Regular cardiac myocyte (primary cell): ENCODE data around the gene PCYOX1L. TPM values are rescaled to one million over a fixed set of nuclear protein-coding genes. Genes with fewer than 3 reads are reported as not detected.

ENCODE experiments used
- total RNA-seq: library from RNA; depleted of rRNA; stranded (reverse); fragments of >200 nt; gene quantifications from 2 replicates; pipeline ENCODE4 v1.2.3, GENCODE V29; 2014

PCYOX1L gene
- total RNA-seq = 8.2 and 9.6 TPM in 2 replicates

GRCh38 chr5:149357370-149358293, at the start of gene PCYOX1L:
Gene PCYOX1L (plus strand): TSS chr5:149358046. CDS start chr5:149358069, 23 bp downstream.

GRCh38 chr5:149345147-149345891, 12.5 kb upstream of the PCYOX1L start, which contains the start of gene GRPEL2:
Gene GRPEL2 (plus strand): TSS chr5:149345499. CDS start chr5:149345540, 41 bp downstream.

GRCh38 chr5:149379177-149379761, 21.4 kb downstream of the PCYOX1L start, which contains the start of gene IL17B:
Gene IL17B (minus strand): TSS chr5:149379292. CDS start chr5:149379225, 67 bp downstream.

Other genes starting within 250 kb of the PCYOX1L start
- 22.8 and 26.5 TPM in 2 replicates for gene ABLIM3, start 216.6 kb upstream of the PCYOX1L start, total RNA-seq
- 9.6 TPM in 2 replicates for gene AFAP1L1, start 86.2 kb upstream of the PCYOX1L start, total RNA-seq
- gene GRPEL2, start 12.5 kb upstream of the PCYOX1L start, total RNA-seq = 15.8 and 27.0 TPM in 2 replicates
- gene IL17B, start 21.2 kb downstream of the PCYOX1L start, total RNA-seq = 0.28 and 0.38 TPM in 2 replicates
- 525 and 562 TPM in 2 replicates for gene CSNK1A1, start 193.4 kb downstream of the PCYOX1L start, total RNA-seq
- 1.7 and 8.2 TPM in 2 replicates for gene ARHGEF37, start 223.5 kb downstream of the PCYOX1L start, total RNA-seq